ENCODE measurements around the gene CBLC.

CBLC gene

GRCh38 chr19:44810234-44811121 is 32.8 kb downstream of the CBLC start:
- Histone ChIP-seq H3K9ac (ENCODE audit: insufficient read length, low read depth) (peak overlapping the region; percentile 32), H3K36me3 (ENCODE audit: insufficient read depth, insufficient read length, low read length) (peaks cover 27% of the 10 kb centered on the region), H3K4me1 (ENCODE audit: insufficient read depth, insufficient read length) (peaks cover 11% of the 10 kb centered on the region), H3K9me3 (ENCODE audit: insufficient read depth, low read length) (no peaks in the 10 kb centered on the region), H3K27me3 (ENCODE audit: insufficient read depth, insufficient read length) (peaks cover 18% of the 10 kb centered on the region), H3K4me3 (ENCODE audit: insufficient read length, low read depth) (no peak overlapping the region)
- TF ChIP-seq YY1 (IDR thresholded peaks at IDR 0.05; ENCODE audit: insufficient read depth, insufficient read length) (no peak), SUZ12 (IDR thresholded peaks at IDR 0.05; ENCODE audit: extremely low read depth, insufficient read depth, insufficient read length) (no peak), ZNF274 (IDR thresholded peaks at IDR 0.05; ENCODE audit: low read depth, low read length) (no peak)
- no peak for DNase-seq (ENCODE audit: low read depth, low spot score)

DNA sequence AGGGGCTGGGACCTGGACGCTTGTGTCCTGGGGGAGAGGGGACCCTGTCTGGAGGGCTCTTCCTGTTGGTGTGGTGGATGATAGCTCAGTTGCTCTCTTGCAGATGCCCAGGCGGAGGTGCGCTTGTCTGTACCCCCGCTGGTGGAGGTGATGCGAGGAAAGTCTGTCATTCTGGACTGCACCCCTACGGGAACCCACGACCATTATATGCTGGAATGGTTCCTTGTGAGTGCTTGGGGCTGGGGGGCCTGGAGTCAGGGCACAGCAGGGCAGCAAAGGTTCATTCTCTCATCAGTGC is 33.4 kb downstream of the CBLC start:
- Histone ChIP-seq H3K9me3 (ENCODE audit: insufficient read depth, low read length) (no peaks in the 10 kb centered on the region), H3K4me3 (ENCODE audit: insufficient read length, low read depth) (no peak overlapping the region), H3K27me3 (ENCODE audit: insufficient read depth, insufficient read length) (peaks cover 21% of the 10 kb centered on the region), H3K9ac (ENCODE audit: insufficient read length, low read depth) (no peak overlapping the region), H3K4me1 (ENCODE audit: insufficient read depth, insufficient read length) (peaks cover 11% of the 10 kb centered on the region), H3K36me3 (ENCODE audit: insufficient read depth, insufficient read length, low read length) (peaks cover 27% of the 10 kb centered on the region)
- DNase-seq (ENCODE audit: low read depth, low spot score), result no peak
- TF ChIP-seq ZNF274 (IDR thresholded peaks at IDR 0.05; ENCODE audit: low read depth, low read length), result no peak

- Histone ChIP-seq H3K27me3 (ENCODE audit: insufficient read depth, insufficient read length) (peaks cover 21% of the 10 kb centered on the region), H3K9me3 (ENCODE audit: insufficient read depth, low read length) (no peaks in the 10 kb centered on the region), H3K9ac (ENCODE audit: insufficient read length, low read depth) (no peak overlapping the region), H3K4me1 (ENCODE audit: insufficient read depth, insufficient read length) (peaks cover 8% of the 10 kb centered on the region), H3K36me3 (ENCODE audit: insufficient read depth, insufficient read length, low read length) (peaks cover 27% of the 10 kb centered on the region), H3K4me3 (ENCODE audit: insufficient read length, low read depth) (no peak overlapping the region)
- DNase-seq (ENCODE audit: low read depth, low spot score), result no peak
- no peak for TF ChIP-seq YY1 (IDR thresholded peaks at IDR 0.05; ENCODE audit: insufficient read depth, insufficient read length)
- TF ChIP-seq ZNF274 (IDR thresholded peaks at IDR 0.05; ENCODE audit: low read depth, low read length), result no peak
- TF ChIP-seq SUZ12 (IDR thresholded peaks at IDR 0.05; ENCODE audit: extremely low read depth, insufficient read depth, insufficient read length), result no peak
Observed at GRCh38 chr19:44812142-44812718, 34.5 kb downstream of the CBLC start.

GRCh38 chr19:44813070-44813840 is 35.6 kb downstream of the CBLC start:
- Histone ChIP-seq H3K9ac (ENCODE audit: insufficient read length, low read depth) (no peak overlapping the region), H3K36me3 (ENCODE audit: insufficient read depth, insufficient read length, low read length) (peaks cover 29% of the 10 kb centered on the region), H3K4me3 (ENCODE audit: insufficient read length, low read depth) (no peak overlapping the region), H3K9me3 (ENCODE audit: insufficient read depth, low read length) (no peaks in the 10 kb centered on the region), H3K27me3 (ENCODE audit: insufficient read depth, insufficient read length) (peaks cover 21% of the 10 kb centered on the region), H3K4me1 (ENCODE audit: insufficient read depth, insufficient read length) (peaks cover 8% of the 10 kb centered on the region)
- DNase-seq (ENCODE audit: low read depth, low spot score), result no peak
- no peak for TF ChIP-seq ZNF274 (IDR thresholded peaks at IDR 0.05; ENCODE audit: low read depth, low read length)
- TF ChIP-seq YY1 (IDR thresholded peaks at IDR 0.05; ENCODE audit: insufficient read depth, insufficient read length), result no peak
- no peak for TF ChIP-seq SUZ12 (IDR thresholded peaks at IDR 0.05; ENCODE audit: extremely low read depth, insufficient read depth, insufficient read length)

GRCh38 chr19:44813841-44814470 is 36.3 kb downstream of the CBLC start:
- peaks cover 21% of the 10 kb centered on the region for H3K27me3 ChIP-seq (ENCODE audit: insufficient read depth, insufficient read length)
- no peaks in the 10 kb centered on the region for H3K9me3 ChIP-seq (ENCODE audit: insufficient read depth, low read length)
- TF ChIP-seq YY1 (IDR thresholded peaks at IDR 0.05; ENCODE audit: insufficient read depth, insufficient read length) (no peak), ZNF274 (IDR thresholded peaks at IDR 0.05; ENCODE audit: low read depth, low read length) (no peak), SUZ12 (IDR thresholded peaks at IDR 0.05; ENCODE audit: extremely low read depth, insufficient read depth, insufficient read length) (no peak)
- no peak for DNase-seq (ENCODE audit: low read depth, low spot score)
- peaks cover 30% of the 10 kb centered on the region for H3K36me3 ChIP-seq (ENCODE audit: insufficient read depth, insufficient read length, low read length)
- H3K4me3 ChIP-seq (ENCODE audit: insufficient read length, low read depth), result no peak overlapping the region
- no peak overlapping the region for H3K9ac ChIP-seq (ENCODE audit: insufficient read length, low read depth)
- peaks cover 8% of the 10 kb centered on the region for H3K4me1 ChIP-seq (ENCODE audit: insufficient read depth, insufficient read length)

DNA sequence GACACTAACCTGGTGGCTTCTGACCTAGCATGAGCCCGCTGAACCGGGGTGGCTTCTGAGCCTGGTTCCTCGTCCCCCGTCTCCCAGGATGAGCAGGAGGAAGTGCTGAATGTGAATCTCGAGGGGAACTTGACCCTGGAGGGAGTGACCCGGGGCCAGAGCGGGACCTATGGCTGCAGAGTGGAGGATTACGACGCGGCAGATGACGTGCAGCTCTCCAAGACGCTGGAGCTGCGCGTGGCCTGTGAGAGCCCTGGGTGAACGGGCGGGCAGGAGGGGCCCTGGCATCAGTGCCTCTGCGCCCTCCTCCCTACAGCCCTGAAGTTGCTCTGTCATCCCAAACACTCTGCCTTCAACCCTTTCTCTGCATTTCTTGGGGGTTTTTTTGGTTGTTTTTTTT is 36.8 kb downstream of the CBLC start:
- Histone ChIP-seq H3K9ac (ENCODE audit: insufficient read length, low read depth) (no peak overlapping the region), H3K27me3 (ENCODE audit: insufficient read depth, insufficient read length) (peaks cover 21% of the 10 kb centered on the region)

More for the DNA sequence above, 36.8 kb downstream of the CBLC start:
- H3K36me3 ChIP-seq (ENCODE audit: insufficient read depth, insufficient read length, low read length), result peaks cover 35% of the 10 kb centered on the region
- no peak overlapping the region for H3K4me3 ChIP-seq (ENCODE audit: insufficient read length, low read depth)
- H3K4me1 ChIP-seq (ENCODE audit: insufficient read depth, insufficient read length), result peaks cover 8% of the 10 kb centered on the region
- no peak for TF ChIP-seq ZNF274 (IDR thresholded peaks at IDR 0.05; ENCODE audit: low read depth, low read length)
- no peak for TF ChIP-seq YY1 (IDR thresholded peaks at IDR 0.05; ENCODE audit: insufficient read depth, insufficient read length)
- TF ChIP-seq SUZ12 (IDR thresholded peaks at IDR 0.05; ENCODE audit: extremely low read depth, insufficient read depth, insufficient read length), result no peak
- DNase-seq (ENCODE audit: low read depth, low spot score), result no peak
- no peaks in the 10 kb centered on the region for H3K9me3 ChIP-seq (ENCODE audit: insufficient read depth, low read length)

Data from NT2/D1 (cell line).